Endothelial cell of umbilical vein (primary cell): ENCODE measurements around the gene INTS14. TPM values are rescaled to one million over a fixed set of nuclear protein-coding genes. Genes with fewer than 3 reads are reported as not detected.

Experiments used
- BruUV-seq: library from RNA; stranded (reverse); fragments of 400-500 nt; replicated peaks from 2 replicates; lab custom pipeline; 2021; lab: Mats Ljungman, UMichigan
- CTCF ChIA-PET: fragments of 300-600, 350-600 bp; sonication (Branson Sonifier 250); formaldehyde crosslinking; loops from one replicate; lab custom pipeline; 2021; ENCODE audit warnings: antibody characterized with exemption, inconsistent platforms; lab: Charles Lee
- POLR2A ChIA-PET: fragments of 300-600, 350-600 bp; sonication (Branson Sonifier 250); formaldehyde crosslinking; loops from one replicate; lab custom pipeline; 2021; ENCODE audit warnings: antibody characterized with exemption, inconsistent platforms; lab: Charles Lee
- DNase-seq: peaks from one replicate; pipeline ENCODE4 v3.0.0-alpha.2; 2011; ENCODE audit warnings: low read depth, low spot score
- FAIRE-seq: peaks from 2 replicates; lab custom pipeline; 2011; peaks lifted over from hg19 to GRCh38; lab: Jason Lieb, UNC
- H2AFZ ChIP-seq: 2 replicates; pipeline ENCODE4 v1.6.0; 2012; ENCODE audit warnings: low read depth, low read length, control low read depth, inconsistent platforms
- H3K27ac ChIP-seq: 2 replicates; pipeline ENCODE4 v1.5.1; 2011; ENCODE audit warnings: low read depth, mild to moderate bottlenecking, control low read depth, low read length, moderate library complexity; ENCODE audit not compliant: insufficient read depth
- H3K27me3 ChIP-seq, 2 experiments: 2 replicates each; pipeline versions ENCODE4 v1.6.0 to v1.6.1; 2011; ENCODE audit warnings: low read length in 2 of 2, mixed read lengths in 1 of 2; ENCODE audit not compliant: control insufficient read depth in 2 of 2, insufficient read depth in 2 of 2
- H3K36me3 ChIP-seq, 2 experiments: 2 replicates in 1 of 2; 3 replicates in 1 of 2; pipeline ENCODE4 v1.5.1; 2011; ENCODE audit warnings: low read length in 2 of 2, mild to moderate bottlenecking in 1 of 2, moderate library complexity in 1 of 2; ENCODE audit not compliant: control insufficient read depth in 2 of 2, insufficient read depth in 2 of 2; ENCODE audit errors: extremely low read depth in 1 of 2
- H3K4me1 ChIP-seq: 3 replicates; pipeline ENCODE4 v1.5.1; 2011; ENCODE audit warnings: mild to moderate bottlenecking, low read length; ENCODE audit not compliant: control insufficient read depth, insufficient read depth; ENCODE audit errors: extremely low read depth
- H3K4me2 ChIP-seq: 2 replicates; pipeline ENCODE4 v1.6.1; 2011; ENCODE audit warnings: low read length, control low read depth, mixed read lengths; ENCODE audit not compliant: insufficient read depth
- H3K4me3 ChIP-seq, 3 experiments: fragments of 200-600 bp in 1 of 3; sonication (generic), shearing (Covaris generic) in 1 of 3; replicated peaks in 1 of 3; 2 replicates each; pipeline ENCODE4 v1.5.1; 2011 to 2016; ENCODE audit warnings: control low read depth in 3 of 3, low read length in 3 of 3, mild to moderate bottlenecking in 2 of 3, inconsistent platforms in 1 of 3, low read depth in 1 of 3, moderate library complexity in 1 of 3; ENCODE audit not compliant: insufficient read depth in 1 of 3
- H3K79me2 ChIP-seq: 2 replicates; pipeline ENCODE4 v1.6.0; 2012; ENCODE audit warnings: low read length, inconsistent platforms; ENCODE audit not compliant: control insufficient read depth, insufficient read depth
- H3K9ac ChIP-seq: replicated peaks from 2 replicates; pipeline ENCODE3; 2011; ENCODE audit warnings: low read length, control low read depth; ENCODE audit not compliant: insufficient read depth; ENCODE audit errors: extremely low read depth
- H3K9me1 ChIP-seq: replicated peaks from 3 replicates; pipeline ENCODE4 v1.6.0; 2011; ENCODE audit warnings: mild to moderate bottlenecking, low read length; ENCODE audit not compliant: control insufficient read depth, insufficient read depth; ENCODE audit errors: extremely low read depth
- H3K9me3 ChIP-seq: replicated peaks from 2 replicates; pipeline ENCODE4 v1.5.1; 2012; ENCODE audit warnings: low read length, inconsistent platforms; ENCODE audit not compliant: control insufficient read depth, insufficient read depth
- H4K20me1 ChIP-seq: replicated peaks from 2 replicates; pipeline ENCODE3; 2011; ENCODE audit warnings: mild to moderate bottlenecking, low read length; ENCODE audit not compliant: control insufficient read depth, insufficient read depth; ENCODE audit errors: extremely low read depth
- EZH2 ChIP-seq: IDR thresholded peaks from 2 replicates; pipeline ENCODE4 v1.6.1; 2012; ENCODE audit warnings: borderline replicate concordance, low read depth, mild to moderate bottlenecking, moderate library complexity, low read length, inconsistent platforms; ENCODE audit not compliant: severe bottlenecking
- FOS ChIP-seq: IDR thresholded peaks from 2 replicates; pipeline ENCODE4 v1.6.1; 2011; ENCODE audit warnings: mild to moderate bottlenecking, low read length, moderate library complexity, borderline replicate concordance; ENCODE audit not compliant: insufficient read depth
- GATA2 ChIP-seq: IDR thresholded peaks from 2 replicates; pipeline ENCODE4 v1.7.0; 2011; ENCODE audit warnings: low read depth, mild to moderate bottlenecking, moderate library complexity, mixed read lengths, low read length; ENCODE audit not compliant: insufficient read length, insufficient read depth
- JUN ChIP-seq: IDR thresholded peaks from 2 replicates; pipeline ENCODE4 v1.6.1; 2011; ENCODE audit warnings: borderline replicate concordance, low read depth; ENCODE audit not compliant: insufficient read length, insufficient read depth
- MYC ChIP-seq: IDR thresholded peaks from one replicate; pipeline ENCODE4 v1.6.1; 2011; ENCODE audit warnings: mild to moderate bottlenecking, low read depth, low read length
- POLR2A ChIP-seq: IDR thresholded peaks from 2 replicates; pipeline ENCODE4 v1.6.1; 2012; ENCODE audit warnings: low read depth, mild to moderate bottlenecking, control low read depth, low read length
- POLR2AphosphoS5 ChIP-seq: IDR thresholded peaks from 2 replicates; pipeline ENCODE4 v1.6.1; 2012; ENCODE audit warnings: low read depth, mild to moderate bottlenecking, control low read depth, low read length, moderate library complexity; ENCODE audit not compliant: insufficient read depth
- dilution Hi-C: fragments of 300-500 bp; cut with MboI; formaldehyde crosslinking; loops from one replicate; pipeline ENCODE4 v1.15.0; 2019; ENCODE audit warnings: low sequenced_read_pairs; ENCODE audit not compliant: extremely low pct_ligation_motif_present
- intact Hi-C: fragments of 100-400 bp; cut with micrococcal nuclease; formaldehyde crosslinking; loops from one replicate; pipeline ENCODE4 v1.10.0; 2022
- polyA plus RNA-seq, 4 experiments: library from polyadenylated mRNA; depleted of rRNA in 3 of 4; stranded (reverse) in 3 of 4; unstranded in 1 of 4; fragments of >200 nt; gene quantifications; 2 replicates each; pipeline versions ENCODE4 v1.2.1 to v1.2.3, GENCODE V29; 2011 to 2012; ENCODE audit warnings: missing spikeins in 1 of 4
- total RNA-seq: library from RNA; stranded (reverse); gene quantifications from 2 replicates; pipeline ENCODE4 v1.2.3, GENCODE V29; 2021
- TF ChIP-seq, protein P1 (sequence below), 2 donors: IDR thresholded peaks; 1 replicate in 1 of 2; 2 replicates in 1 of 2; pipeline ENCODE4 v1.5.1; 2011; ENCODE audit warnings: low read length in 2 of 2, mild to moderate bottlenecking in 2 of 2, moderate library complexity in 2 of 2, control low read depth in 1 of 2, inconsistent platforms in 1 of 2, low read depth in 1 of 2; ENCODE audit not compliant: insufficient read depth in 1 of 2; ENCODE audit errors: extremely low read depth in 1 of 2
- TF ChIP-seq, protein P2 (sequence below): IDR thresholded peaks from 2 replicates; pipeline ENCODE4 v1.6.1; 2011; ENCODE audit not compliant: insufficient read depth, insufficient read length

The INTS14 gene
- total and polyA plus RNA-seq, 2 donors (not counting 3 experiments of a cell fraction or from before 2014, with no cell fraction given) = 41.7 to 52.6 TPM

DNA sequence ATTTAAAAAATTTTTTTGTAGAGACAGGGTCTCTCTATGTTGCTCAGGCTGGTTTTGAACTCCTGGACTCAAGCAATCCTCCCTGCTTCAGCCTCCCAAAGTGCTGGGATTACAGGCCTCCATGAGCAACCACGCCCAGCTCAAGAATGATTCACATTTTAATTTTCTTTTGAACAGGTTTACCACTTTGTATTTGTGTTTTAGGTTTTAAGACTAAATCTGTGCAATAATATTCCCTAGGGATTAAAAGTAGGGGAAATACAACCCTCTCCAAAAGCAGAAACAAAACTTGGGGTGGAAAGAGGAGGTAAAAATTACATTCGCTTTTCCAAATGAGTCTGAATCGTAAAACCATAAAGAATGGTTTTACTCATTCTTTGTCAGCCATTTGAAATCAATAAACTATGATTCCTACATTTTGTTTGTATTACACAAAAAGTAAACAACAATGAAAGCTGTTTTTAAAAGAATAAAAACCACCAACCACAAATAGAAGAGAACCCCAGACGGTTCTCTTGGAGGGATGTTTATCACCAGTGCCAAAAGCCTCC, 48.6 kb upstream of the INTS14 start:
- POLR2A ChIA-PET = no interaction called here
- DNase-seq = no peak
- Histone ChIP-seq H3K36me3 (peaks cover 0 to 7% of the 10 kb centered on the region in 2 experiments), H2AFZ (no peak overlapping the region), H3K27me3 (no peaks in the 10 kb centered on the region), H3K9ac (no peak overlapping the region), H3K27ac (no peak overlapping the region), H3K9me1 (no peaks in the 10 kb centered on the region), H3K4me1 (peaks cover 10% of the 10 kb centered on the region), H4K20me1 (no peaks in the 10 kb centered on the region), H3K4me2 (no peak overlapping the region), H3K9me3 (no peaks in the 10 kb centered on the region), H3K79me2 (no peaks in the 10 kb centered on the region), H3K4me3 (no peak overlapping the region)
- no TSS peak for BruUV-seq
- intact Hi-C loops (no loop called here), dilution Hi-C loops (no loop called here)
- no peak for FAIRE-seq
- TF ChIP-seq FOS (no peak), POLR2A (no peak)
- CTCF ChIA-PET = interaction anchor here (1.2 to 2.2 kb wide), 3 partner anchors 9 to 20 kb away, joined by 3 to 8 read pairs (median 7); no protein-coding TSS in a partner anchor

DNA sequence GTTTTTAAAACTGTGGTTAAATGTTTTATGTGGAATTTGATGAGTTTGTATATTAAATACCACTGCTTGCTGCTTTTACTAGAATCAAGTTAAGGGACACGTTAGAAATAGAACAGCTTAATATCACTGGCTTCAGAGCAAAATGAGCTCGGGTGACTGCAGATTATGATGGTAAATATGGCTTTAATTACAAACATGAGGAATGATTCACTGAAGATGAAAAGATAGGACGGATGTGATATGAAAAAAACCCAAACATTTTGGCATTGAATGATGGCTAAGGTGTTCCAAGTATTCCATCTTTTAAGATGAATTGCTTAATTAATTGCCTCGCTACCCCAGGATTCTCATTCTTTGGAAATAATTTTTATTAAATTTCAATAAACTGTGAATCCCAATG, 44.5 kb upstream of the INTS14 start:
- Histone ChIP-seq H3K9me3 (no peaks in the 10 kb centered on the region), H3K9ac (no peak overlapping the region), H4K20me1 (no peaks in the 10 kb centered on the region), H2AFZ (no peak overlapping the region), H3K27ac (no peak overlapping the region), H3K4me3 (no peak overlapping the region), H3K4me1 (peaks cover 28% of the 10 kb centered on the region), H3K79me2 (no peaks in the 10 kb centered on the region), H3K4me2 (no peak overlapping the region), H3K27me3 (no peaks in the 10 kb centered on the region), H3K36me3 (peaks cover 3 to 7% of the 10 kb centered on the region in 2 experiments), H3K9me1 (no peaks in the 10 kb centered on the region)
- ChIA-PET POLR2A (no interaction called here), CTCF (interaction anchor here (0.6 to 0.7 kb wide), 2 partner anchors 17 to 162 kb away, joined by 3 read pairs; no protein-coding TSS in a partner anchor)
- TF ChIP-seq POLR2AphosphoS5 = no peak
- no peak for TF ChIP-seq GATA2
- TF ChIP-seq, protein P1, sequence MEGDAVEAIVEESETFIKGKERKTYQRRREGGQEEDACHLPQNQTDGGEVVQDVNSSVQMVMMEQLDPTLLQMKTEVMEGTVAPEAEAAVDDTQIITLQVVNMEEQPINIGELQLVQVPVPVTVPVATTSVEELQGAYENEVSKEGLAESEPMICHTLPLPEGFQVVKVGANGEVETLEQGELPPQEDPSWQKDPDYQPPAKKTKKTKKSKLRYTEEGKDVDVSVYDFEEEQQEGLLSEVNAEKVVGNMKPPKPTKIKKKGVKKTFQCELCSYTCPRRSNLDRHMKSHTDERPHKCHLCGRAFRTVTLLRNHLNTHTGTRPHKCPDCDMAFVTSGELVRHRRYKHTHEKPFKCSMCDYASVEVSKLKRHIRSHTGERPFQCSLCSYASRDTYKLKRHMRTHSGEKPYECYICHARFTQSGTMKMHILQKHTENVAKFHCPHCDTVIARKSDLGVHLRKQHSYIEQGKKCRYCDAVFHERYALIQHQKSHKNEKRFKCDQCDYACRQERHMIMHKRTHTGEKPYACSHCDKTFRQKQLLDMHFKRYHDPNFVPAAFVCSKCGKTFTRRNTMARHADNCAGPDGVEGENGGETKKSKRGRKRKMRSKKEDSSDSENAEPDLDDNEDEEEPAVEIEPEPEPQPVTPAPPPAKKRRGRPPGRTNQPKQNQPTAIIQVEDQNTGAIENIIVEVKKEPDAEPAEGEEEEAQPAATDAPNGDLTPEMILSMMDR (IDR thresholded peaks at IDR 0.05; ENCODE audit: extremely low read depth in 1 of 2, insufficient read depth in 1 of 2, low read depth in 1 of 2, low read length in 2 of 2) = no peak
- TF ChIP-seq EZH2 = no peak
- TF ChIP-seq FOS = no peak
- TF ChIP-seq, protein P2, sequence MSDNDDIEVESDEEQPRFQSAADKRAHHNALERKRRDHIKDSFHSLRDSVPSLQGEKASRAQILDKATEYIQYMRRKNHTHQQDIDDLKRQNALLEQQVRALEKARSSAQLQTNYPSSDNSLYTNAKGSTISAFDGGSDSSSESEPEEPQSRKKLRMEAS = no peak
- TF ChIP-seq JUN = no peak
- TF ChIP-seq POLR2A = no peak
- no peak for TF ChIP-seq MYC
- DNase-seq (no peak), FAIRE-seq (no peak)
- intact Hi-C loops = no loop called here
- no TSS peak for BruUV-seq
- dilution Hi-C loops = no loop called here
